A549 (cell line): Measurements from ENCODE around the gene NGEF.
"Not testable (repeated sequence)": the region's sequence is repeated elsewhere in the genome, so short reads cannot be mapped to it uniquely, and the experiment has no call there.

Experiments
- CTCF ChIP-seq: fragments of >200 bp; sonication (Bioruptor Twin); formaldehyde crosslinking; IDR thresholded peaks from 3 replicates; pipeline ENCODE4 v1.5.1; 2016
- EP300 ChIP-seq, 2 experiments: fragments of >200 bp; sonication (Bioruptor Twin); formaldehyde crosslinking; IDR thresholded peaks; 2 replicates in 1 of 2; 3 replicates in 1 of 2; pipeline ENCODE4 v1.6.1; 2016 to 2017
- HMGXB4 ChIP-seq: fragments of 250-450 bp; sonication (Bioruptor Pico); IDR thresholded peaks from 2 replicates; pipeline ENCODE4 v1.5.0; 2021; ENCODE audit warnings: mild to moderate bottlenecking, moderate library complexity, borderline replicate concordance
- POLR2A ChIP-seq: IDR thresholded peaks from 2 replicates; pipeline ENCODE4 v1.6.1; 2012; ENCODE audit warnings: mild to moderate bottlenecking, low read length
- REST ChIP-seq: fragments of 200-600 bp; sonication (generic); IDR thresholded peaks from 2 replicates; pipeline ENCODE4 v1.6.1; 2016; ENCODE audit warnings: antibody characterized with exemption, mild to moderate bottlenecking, moderate library complexity

- not testable (repeated sequence) for TF ChIP-seq POLR2A; CTCF; REST; EP300 (IDR thresholded peaks at IDR 0.05); HMGXB4 (CRISPR knock-in tag)
Observed at GRCh38 chr2:233052517-233052916, 39.5 kb upstream of the NGEF start.
